BE2C (cell line): ENCODE data around the gene KRT6B.
"Not testable (repeated sequence)": the region's sequence is repeated elsewhere in the genome, so short reads cannot be mapped to it uniquely, and the experiment has no call there.

ENCODE experiments used
- DNase-seq: peaks from one replicate; pipeline ENCODE4 v3.0.0-alpha.2; 2020
- H3K27me3 ChIP-seq: fragments of 250-450 bp; sonication (Bioruptor Pico); 2 replicates; pipeline ENCODE4 v1.5.1; 2020; ENCODE audit warnings: mild to moderate bottlenecking
- H3K36me3 ChIP-seq: fragments of 250-450 bp; sonication (Bioruptor Pico); 2 replicates; pipeline ENCODE4 v1.5.1; 2020; ENCODE audit warnings: mild to moderate bottlenecking
- H3K4me1 ChIP-seq: fragments of 250-450 bp; sonication (Bioruptor Pico); 2 replicates; pipeline ENCODE4 v1.5.1; 2020
- H3K4me3 ChIP-seq: 2 replicates; pipeline ENCODE4 v1.5.1; 2011; ENCODE audit warnings: low read depth, low read length
- H3K9me3 ChIP-seq: fragments of 250-450 bp; sonication (Bioruptor Pico); 2 replicates; pipeline ENCODE4 v1.5.1; 2020
- CTCF ChIP-seq: IDR thresholded peaks from 2 replicates; pipeline ENCODE4 v1.5.1; 2012; ENCODE audit warnings: mild to moderate bottlenecking, low read depth, low read length

KRT6B gene

DNA sequence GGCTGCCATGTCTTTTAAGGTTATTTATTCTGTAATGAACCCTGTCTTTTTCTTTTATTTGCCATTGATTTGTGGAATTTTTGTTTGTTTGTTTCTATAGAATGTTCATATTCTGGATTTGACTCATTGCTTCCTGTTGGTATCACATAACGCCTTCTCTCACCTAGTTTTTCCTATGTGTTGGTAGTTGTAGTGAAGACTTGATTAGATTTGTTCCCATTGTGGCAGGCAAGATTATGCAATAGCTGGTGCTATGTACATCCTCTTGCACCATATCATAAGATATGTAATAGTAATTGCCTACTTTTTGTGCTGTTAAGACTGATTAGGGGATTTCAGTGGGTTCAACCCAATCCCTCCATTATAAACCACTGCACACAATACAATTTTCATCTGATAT, 3.9 kb upstream of the KRT6B start:
- Histone ChIP-seq H3K4me3 (no peak overlapping the region), H3K36me3 (no peaks in the 10 kb centered on the region), H3K4me1 (no peaks in the 10 kb centered on the region), H3K9me3 (no peaks in the 10 kb centered on the region), H3K27me3 (peaks cover 49% of the 10 kb centered on the region)
- no peak for DNase-seq
- no peak for TF ChIP-seq CTCF

DNA sequence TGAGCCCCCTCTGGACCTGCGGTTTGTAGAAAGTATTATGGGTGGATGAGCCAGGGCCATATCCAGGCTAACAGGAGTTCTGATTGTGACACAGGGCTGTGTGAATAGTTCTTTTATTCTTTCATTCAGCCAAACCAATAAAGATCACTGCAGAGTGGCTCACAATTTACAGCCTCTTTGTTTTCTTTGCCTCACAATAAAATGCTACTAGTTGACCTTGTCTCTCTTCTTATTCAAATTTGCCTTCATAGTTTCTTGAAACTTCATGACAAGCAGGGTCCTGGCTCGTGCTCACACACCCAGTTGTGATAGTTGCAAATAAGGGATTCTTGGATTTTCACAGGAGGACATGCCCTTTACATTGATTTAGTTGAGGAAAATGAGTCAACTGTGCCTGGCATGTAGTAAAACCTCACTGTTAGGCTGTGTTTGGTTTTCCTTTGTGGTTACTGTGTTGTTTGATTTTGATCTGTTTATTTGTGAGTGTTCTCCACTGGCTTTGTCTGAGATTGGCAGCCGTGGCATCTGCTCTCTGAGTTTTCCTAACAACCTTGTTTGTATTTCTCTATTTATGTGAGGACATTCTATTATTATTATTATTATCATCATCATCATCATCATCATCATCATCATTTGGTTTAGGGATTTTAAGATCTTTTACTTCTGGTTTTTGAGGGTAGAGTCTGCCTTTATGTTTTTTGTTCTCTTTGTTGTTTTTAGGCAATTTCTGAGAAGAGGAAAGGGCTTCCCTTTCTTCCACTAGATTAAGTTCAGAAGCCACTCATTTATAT, 2.7 kb upstream of the KRT6B start:
- no peak for TF ChIP-seq CTCF
- no peaks in the 10 kb centered on the region for H3K9me3 ChIP-seq
- no peaks in the 10 kb centered on the region for H3K36me3 ChIP-seq
- no peak overlapping the region for H3K4me3 ChIP-seq
- H3K27me3 ChIP-seq, result peaks cover 48% of the 10 kb centered on the region
- H3K4me1 ChIP-seq, result no peaks in the 10 kb centered on the region
- DNase-seq, result no peak

DNA sequence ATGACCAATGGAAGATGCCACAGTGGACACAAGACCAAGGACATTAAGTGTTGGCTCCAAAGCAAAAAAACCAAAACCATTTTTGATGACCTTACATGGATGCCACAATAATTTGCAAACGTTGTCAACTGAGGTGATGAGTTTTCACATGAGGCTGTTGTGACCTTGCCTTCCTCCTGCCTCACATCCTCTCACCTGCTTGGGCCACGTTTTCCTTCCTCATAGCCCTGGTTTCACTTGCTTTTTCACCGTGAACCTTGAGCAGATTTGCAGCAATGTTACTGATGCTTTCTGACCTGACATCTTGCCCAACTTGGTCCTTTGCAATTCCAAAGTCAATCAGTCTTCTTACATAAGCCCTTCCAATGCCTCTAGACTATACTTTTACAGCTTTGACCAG, 3.7 kb downstream of the KRT6B start:
- H3K27me3 ChIP-seq, result peaks cover 10% of the 10 kb centered on the region
- no peak for TF ChIP-seq CTCF
- no peaks in the 10 kb centered on the region for H3K9me3 ChIP-seq
- no peak overlapping the region for H3K4me3 ChIP-seq
- H3K36me3 ChIP-seq, result no peaks in the 10 kb centered on the region
- H3K4me1 ChIP-seq, result no peaks in the 10 kb centered on the region
- no peak for DNase-seq

GRCh38 chr12:52447196-52447595, 4.8 kb downstream of the KRT6B start:
- H3K36me3 ChIP-seq, result not testable (repeated sequence)

DNA sequence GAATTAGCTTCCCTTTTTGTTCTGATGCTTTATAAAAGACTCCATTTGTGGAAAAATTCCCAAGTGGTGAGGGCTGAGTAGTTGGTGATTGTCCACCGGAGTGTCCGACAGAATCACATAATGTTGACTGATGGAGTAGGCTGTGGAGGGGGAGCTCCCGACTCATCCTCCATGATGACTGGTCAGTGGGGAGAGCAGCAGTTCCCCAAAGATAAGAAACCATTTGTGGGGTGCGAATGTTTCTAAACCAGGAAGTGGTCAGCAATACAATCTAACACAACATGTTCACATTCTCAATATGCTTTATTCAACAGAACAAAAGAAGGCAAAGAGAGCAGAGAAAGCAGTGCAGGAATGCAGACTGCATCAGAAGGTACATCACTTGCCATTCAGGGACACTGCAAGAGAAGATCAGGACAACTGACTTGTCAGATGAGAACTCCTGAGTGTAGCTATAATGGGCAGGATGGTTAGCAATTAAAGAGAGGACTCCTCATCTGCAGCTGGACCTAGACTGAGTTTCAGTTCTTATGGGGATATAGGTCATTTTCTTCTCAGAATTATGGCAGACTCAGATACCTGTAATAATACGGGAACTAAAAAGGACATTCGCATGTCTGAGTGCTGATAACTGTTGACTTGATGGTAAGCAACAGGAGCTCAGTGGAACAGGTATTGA, 5.4 kb downstream of the KRT6B start:
- H3K27me3 ChIP-seq, result peaks cover 13% of the 10 kb centered on the region
- no peaks in the 10 kb centered on the region for H3K4me1 ChIP-seq
- no peaks in the 10 kb centered on the region for H3K9me3 ChIP-seq
- no peak for TF ChIP-seq CTCF
- no peaks in the 10 kb centered on the region for H3K36me3 ChIP-seq
- no peak overlapping the region for H3K4me3 ChIP-seq
- no peak for DNase-seq

More at GRCh38 chr12:52447196-52447595, 4.8 kb downstream of the KRT6B start:
- not testable (repeated sequence) for DNase-seq, H3K4me3 ChIP-seq, H3K4me1 ChIP-seq, H3K9me3 ChIP-seq
- H3K27me3 ChIP-seq, result peaks cover 12% of the 10 kb centered on the region

- Histone ChIP-seq H3K4me3 (no peak overlapping the region), H3K27me3 (peaks cover 15% of the 10 kb centered on the region), H3K4me1 (no peaks in the 10 kb centered on the region), H3K9me3 (no peaks in the 10 kb centered on the region), H3K36me3 (no peaks in the 10 kb centered on the region)
- no peak for DNase-seq
- no peak for TF ChIP-seq CTCF
These were observed 6.1 kb downstream of the KRT6B start for GRCh38 chr12:52445876-52446275.
